Common myeloid progenitor, CD34-positive (primary cell): ENCODE results near the gene TMEM208.

Source experiments
- CTCF ChIA-PET: fragments of 350-600 bp; sonication (Branson Sonifier 250); formaldehyde crosslinking; loops from one replicate; lab custom pipeline; 2021; ENCODE audit warnings: antibody characterized with exemption; lab: Charles Lee
- POLR2A ChIA-PET: fragments of 350-600 bp; sonication (Branson Sonifier 250); formaldehyde crosslinking; loops from one replicate; lab custom pipeline; 2021; ENCODE audit warnings: antibody characterized with exemption; lab: Charles Lee
- DNase-seq, 3 donors: peaks; one replicate each; pipeline versions ENCODE4 v3.0.0 to v3.0.0-alpha.2; 2013
- H3K27ac ChIP-seq, 2 experiments: 1 replicate in 1 of 2; 2 replicates in 1 of 2; pipeline ENCODE4 v1.7.0; 2013; ENCODE audit warnings: inconsistent platforms in 2 of 2, low read length in 2 of 2, mild to moderate bottlenecking in 2 of 2, low read depth in 1 of 2, moderate library complexity in 1 of 2; ENCODE audit not compliant: severe bottlenecking in 2 of 2, insufficient read depth in 1 of 2, poor library complexity in 1 of 2
- H3K27me3 ChIP-seq, 5 experiments: replicated peaks in 2 of 5; 1 replicate in 3 of 5; 2 replicates in 2 of 5; pipeline versions ENCODE4 v1.6.1 to v1.7.0; 2013; ENCODE audit warnings: low read length in 4 of 5, mild to moderate bottlenecking in 2 of 5, moderate library complexity in 2 of 5, inconsistent platforms in 1 of 5; ENCODE audit not compliant: insufficient read depth in 5 of 5, control insufficient read depth in 4 of 5
- H3K36me3 ChIP-seq, 4 experiments: 1 replicate in 2 of 4; 2 replicates in 2 of 4; pipeline versions ENCODE4 v1.6.1 to v1.7.0; 2013; ENCODE audit warnings: low read length in 3 of 4, control low read depth in 1 of 4, mild to moderate bottlenecking in 1 of 4; ENCODE audit not compliant: control insufficient read depth in 4 of 4, insufficient read depth in 4 of 4
- H3K4me1 ChIP-seq, 4 experiments: 1 replicate in 3 of 4; 2 replicates in 1 of 4; pipeline versions ENCODE4 v1.6.1 to v1.7.1; 2013; ENCODE audit warnings: low read length in 3 of 4, mild to moderate bottlenecking in 3 of 4, control low read depth in 1 of 4, inconsistent platforms in 1 of 4, moderate library complexity in 1 of 4; ENCODE audit not compliant: control insufficient read depth in 4 of 4, insufficient read depth in 4 of 4; ENCODE audit errors: control extremely low read depth in 1 of 4
- H3K4me3 ChIP-seq, 7 experiments: 1 replicate in 4 of 7; 2 replicates in 3 of 7; pipeline versions ENCODE4 v1.5.1 to v1.7.0; 2013; ENCODE audit warnings: mild to moderate bottlenecking in 7 of 7, low read length in 6 of 7, moderate library complexity in 6 of 7, inconsistent platforms in 2 of 7, low read depth in 2 of 7, control low read depth in 1 of 7; ENCODE audit not compliant: insufficient read depth in 4 of 7, control insufficient read depth in 1 of 7; ENCODE audit errors: extremely low read depth in 1 of 7
- H3K9me3 ChIP-seq, 5 experiments: 1 replicate in 4 of 5; 2 replicates in 1 of 5; pipeline versions ENCODE4 v1.6.1 to v1.7.1; 2013; ENCODE audit warnings: low read length in 4 of 5, mild to moderate bottlenecking in 2 of 5, inconsistent platforms in 1 of 5, low read depth in 1 of 5, moderate library complexity in 1 of 5; ENCODE audit not compliant: control insufficient read depth in 4 of 5, insufficient read depth in 2 of 5; ENCODE audit errors: control extremely low read depth in 1 of 5
- WGBS: methylation state at CpG from one replicate; pipeline ENCODE4 v1.1.5; 2013; ENCODE audit not compliant: insufficient coverage; 5-methylcytosine and 5-hydroxymethylcytosine counted together

The TMEM208 gene

GRCh38 chr16:67215706-67216105 is 11.2 kb upstream of the TMEM208 start:
- H3K4me3 ChIP-seq = no peak overlapping the region
- CTCF ChIA-PET = interaction anchor here (1.3 to 1.6 kb wide), 2 partner anchors 8 to 15 kb away, joined by 4 to 6 read pairs; no protein-coding TSS in a partner anchor
- no peak for DNase-seq
- peaks cover 0 to 35% (median 24%) of the 10 kb centered on the region in 4 experiments for H3K4me1 ChIP-seq
- H3K9me3 ChIP-seq = no peaks in the 10 kb centered on the region
- H3K27ac ChIP-seq = no peak overlapping the region
- H3K36me3 ChIP-seq = peaks cover 0 to 8% (median 2%) of the 10 kb centered on the region in 4 experiments
- POLR2A ChIA-PET = no interaction called here
- no peaks in the 10 kb centered on the region for H3K27me3 ChIP-seq
- WGBS = 78% methylated on average over 5 of the region's 5 CpGs

DNA sequence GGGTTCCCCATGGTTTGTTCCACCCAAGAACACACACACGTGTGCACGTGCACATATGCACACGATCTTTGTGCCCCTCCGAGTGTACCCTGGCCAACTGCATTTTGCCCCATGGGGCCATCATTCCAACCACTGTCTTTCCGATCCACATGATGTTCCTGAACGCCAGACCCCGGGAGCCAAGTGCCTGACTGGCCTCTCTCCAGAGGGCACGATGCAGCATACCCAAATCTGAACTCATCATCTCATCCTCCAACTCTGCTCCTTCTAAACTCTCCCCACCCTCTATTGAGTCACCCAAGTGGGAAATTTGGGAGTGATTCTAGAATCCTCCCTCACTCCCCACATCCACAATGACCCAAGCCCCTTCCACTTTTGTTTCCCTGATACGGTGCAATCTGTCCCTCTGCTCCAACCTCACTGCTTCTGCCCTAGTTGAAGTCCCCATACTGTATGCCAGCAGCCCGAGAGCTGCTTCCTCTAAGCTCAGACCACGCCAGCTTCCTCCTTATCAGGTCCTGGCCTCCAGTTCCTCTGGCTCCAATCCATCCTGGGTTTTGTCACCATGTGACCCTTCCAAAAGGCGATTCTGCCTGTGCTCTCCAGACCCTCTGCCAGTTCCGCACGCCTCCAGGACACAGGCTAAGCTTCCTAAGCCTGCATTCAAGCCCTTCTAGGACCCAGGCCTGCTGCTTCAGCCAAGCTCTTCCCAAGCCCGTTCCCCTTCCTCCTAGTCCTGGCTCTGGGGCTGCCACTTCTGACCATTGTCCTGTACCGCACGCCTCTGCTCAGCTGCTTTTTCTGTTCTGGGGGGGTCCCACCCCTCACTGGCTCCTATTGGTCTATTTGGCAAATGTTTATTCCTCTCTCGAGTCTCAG is 10.1 kb upstream of the TMEM208 start:
- ChIA-PET POLR2A (interaction anchor here (0.8 to 1.3 kb wide), 2 partner anchors 14 to 29 kb away, joined by 3 to 4 read pairs; no protein-coding TSS in a partner anchor), CTCF (interaction anchor here (0.6 to 3.1 kb wide), 5 partner anchors 10 to 44 kb away, joined by 3 to 13 read pairs (median 5); partner anchors contain the start of gene TMEM208)
- peak; percentile 49 to 72 (median 67) for DNase-seq
- Histone ChIP-seq H3K27ac (peak overlapping the region in 1 of 2 experiments; percentile 55), H3K27me3 (no peaks in the 10 kb centered on the region), H3K4me3 (peak overlapping the region in 2 of 7 experiments; percentile 19 to 59), H3K9me3 (no peaks in the 10 kb centered on the region), H3K36me3 (peaks cover 0 to 7% (median 0%) of the 10 kb centered on the region in 4 experiments), H3K4me1 (peaks cover 0 to 35% (median 24%) of the 10 kb centered on the region in 4 experiments)
- 26% methylated on average over 18 of the region's 18 CpGs for WGBS

- POLR2A ChIA-PET = interaction anchor here (1.3 kb wide), 1 partner anchor 20 kb away, joined by 3 read pairs; no protein-coding TSS in a partner anchor
These were observed 2.9 kb upstream of the TMEM208 start for GRCh38 chr16:67223992-67224391.

DNA sequence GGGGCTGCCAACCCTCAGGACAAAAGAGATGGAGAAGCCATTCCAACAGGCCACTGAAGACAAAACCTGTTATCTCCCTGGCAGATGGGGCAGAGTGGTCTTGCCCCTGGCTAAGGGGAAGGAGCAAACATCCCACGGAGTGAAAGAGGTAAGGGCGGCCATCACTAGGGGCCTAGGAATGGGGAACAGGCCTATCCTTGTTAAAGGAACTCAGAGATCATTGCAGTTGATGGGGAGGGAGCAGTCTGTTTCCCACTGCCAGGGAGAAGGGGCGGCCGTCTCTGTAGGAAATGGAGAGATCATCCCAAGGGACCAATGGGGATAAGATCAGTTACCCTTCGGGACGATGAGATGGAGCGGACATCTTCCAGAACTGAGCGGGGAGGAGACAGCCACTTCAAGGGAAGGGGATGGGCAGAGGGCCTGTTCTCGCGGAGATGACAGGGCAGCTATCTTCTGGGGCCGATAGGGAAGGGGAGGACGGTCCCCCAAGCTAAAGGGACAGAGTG is 581 bp upstream of the TMEM208 start:
- DNase-seq = no peak
- 8% methylated on average over 12 of the region's 12 CpGs for WGBS
- Histone ChIP-seq H3K9me3 (no peaks in the 10 kb centered on the region), H3K27ac (peak overlapping the region; percentile 47 to 88), H3K4me3 (peak overlapping the region; percentile 47 to 97 (median 90)), H3K4me1 (peaks cover 11 to 42% (median 32%) of the 10 kb centered on the region in 4 experiments), H3K36me3 (peaks cover 3 to 35% (median 30%) of the 10 kb centered on the region in 4 experiments), H3K27me3 (no peaks in the 10 kb centered on the region)
- ChIA-PET POLR2A (interaction anchor here (1.4 to 3.6 kb wide), 3 partner anchors 12 to 19 kb away, joined by 5 to 42 read pairs (median 6); partner anchors contain the start of gene FHOD1), CTCF (interaction anchor here (0.6 to 10.7 kb wide), 13 partner anchors 9 to 288 kb away, joined by 3 to 108 read pairs (median 4); partner anchors contain the start of genes ELMO3, EXOC3L1, FHOD1 and SLC9A5)

More at GRCh38 chr16:67223992-67224391, 2.9 kb upstream of the TMEM208 start:
- H3K4me1 ChIP-seq = peaks cover 11 to 42% (median 33%) of the 10 kb centered on the region in 4 experiments
- peaks cover 3 to 12% (median 8%) of the 10 kb centered on the region in 4 experiments for H3K36me3 ChIP-seq
- CTCF ChIA-PET = interaction anchor here (0.7 to 1.2 kb wide), 7 partner anchors 8 to 64 kb away, joined by 3 to 4 read pairs (median 3); partner anchors contain the start of gene FHOD1
- no peaks in the 10 kb centered on the region for H3K27me3 ChIP-seq
- DNase-seq = no peak
- WGBS = 0% methylated on average over 3 of the region's 3 CpGs
- no peaks in the 10 kb centered on the region for H3K9me3 ChIP-seq
- peak overlapping the region in 1 of 2 experiments; percentile 18 for H3K27ac ChIP-seq
- peak overlapping the region in 2 of 7 experiments; percentile 1 to 19 for H3K4me3 ChIP-seq

GRCh38 chr16:67227567-67227921 is 614 bp downstream of the TMEM208 start:
- Histone ChIP-seq H3K27ac (peak overlapping the region; percentile 74 to 88), H3K36me3 (peaks cover 3 to 45% (median 38%) of the 10 kb centered on the region in 4 experiments), H3K27me3 (no peaks in the 10 kb centered on the region), H3K9me3 (no peaks in the 10 kb centered on the region), H3K4me1 (peaks cover 11 to 42% (median 32%) of the 10 kb centered on the region in 4 experiments), H3K4me3 (peak overlapping the region; percentile 80 to 97 (median 90))
- ChIA-PET CTCF (interaction anchor here (1.1 to 10.7 kb wide), 6 partner anchors 8 to 19 kb away, joined by 4 to 108 read pairs (median 8); partner anchors contain the start of genes FHOD1 and SLC9A5), POLR2A (interaction anchor here (1.4 to 3.6 kb wide), 3 partner anchors 11 to 18 kb away, joined by 5 to 42 read pairs (median 6); partner anchors contain the start of gene FHOD1)
- no peak for DNase-seq
- 20% methylated on average over 12 of the region's 12 CpGs for WGBS

DNA sequence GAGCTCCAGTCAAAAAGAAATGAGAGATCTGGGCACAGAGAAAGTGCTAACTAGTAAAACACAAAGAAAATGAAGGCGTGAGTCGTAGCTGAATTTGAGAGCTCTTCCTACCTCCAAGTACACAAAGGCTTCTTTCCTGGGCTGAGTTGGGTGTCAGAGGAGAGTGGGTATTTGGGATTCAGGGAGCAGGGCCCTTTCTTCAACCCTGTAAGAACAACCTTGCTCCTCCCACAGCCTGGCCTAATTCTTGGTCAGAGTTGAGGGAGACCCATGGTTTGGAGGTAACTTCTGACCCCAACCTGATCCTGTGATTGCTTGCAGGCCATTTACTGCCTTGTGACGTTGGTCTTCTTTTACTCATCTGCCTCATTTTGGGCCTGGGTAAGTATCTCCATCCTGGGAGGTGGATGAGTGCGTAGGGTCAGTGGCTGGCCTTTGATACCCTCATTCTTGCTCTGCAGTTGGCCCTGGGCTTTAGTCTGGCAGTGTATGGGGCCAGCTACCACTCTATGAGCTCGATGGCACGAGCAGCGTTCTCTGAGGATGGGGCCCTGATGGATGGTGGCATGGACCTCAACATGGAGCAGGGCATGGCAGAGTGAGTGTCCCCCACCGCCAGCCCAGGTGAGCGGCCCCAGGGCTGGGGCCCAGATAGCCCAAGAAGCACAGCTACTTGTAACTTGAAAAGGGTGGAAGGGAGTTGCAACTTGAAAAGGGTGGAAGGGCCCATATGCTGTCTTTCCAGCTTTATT is 1.3 kb downstream of the TMEM208 start:
- no peaks in the 10 kb centered on the region for H3K9me3 ChIP-seq
- DNase-seq = no peak
- H3K4me1 ChIP-seq = peaks cover 11 to 42% (median 32%) of the 10 kb centered on the region in 4 experiments
- ChIA-PET CTCF (interaction anchor here (1.3 to 10.7 kb wide), 4 partner anchors 10 to 18 kb away, joined by 6 to 108 read pairs (median 8); partner anchors contain the start of genes FHOD1 and SLC9A5), POLR2A (interaction anchor here (1.4 to 3.6 kb wide), 3 partner anchors 10 to 17 kb away, joined by 5 to 42 read pairs (median 6); partner anchors contain the start of gene FHOD1)
- peak overlapping the region in 6 of 7 experiments; percentile 88 to 97 (median 92) for H3K4me3 ChIP-seq
- WGBS = 98% methylated on average over 7 of the region's 9 CpGs
- H3K27me3 ChIP-seq = no peaks in the 10 kb centered on the region
- peak overlapping the region in 1 of 2 experiments; percentile 88 for H3K27ac ChIP-seq
- H3K36me3 ChIP-seq = peaks cover 3 to 44% (median 39%) of the 10 kb centered on the region in 4 experiments
